Hematopoietic multipotent progenitor cell treated with erythropoietin and hydrocortisone succinate and interleukin-3 and kit ligand, for 17 days (in vitro differentiated cells): ENCODE measurements around the gene MYOZ2.
"Not testable (repeated sequence)": the region's sequence is repeated elsewhere in the genome, so short reads cannot be mapped to it uniquely, and the experiment has no call there.

Source experiments
- DNase-seq: peaks from one replicate; pipeline ENCODE4 v3.0.0-alpha.2; 2015; ENCODE audit warnings: low spot score

MYOZ2 gene

DNA sequence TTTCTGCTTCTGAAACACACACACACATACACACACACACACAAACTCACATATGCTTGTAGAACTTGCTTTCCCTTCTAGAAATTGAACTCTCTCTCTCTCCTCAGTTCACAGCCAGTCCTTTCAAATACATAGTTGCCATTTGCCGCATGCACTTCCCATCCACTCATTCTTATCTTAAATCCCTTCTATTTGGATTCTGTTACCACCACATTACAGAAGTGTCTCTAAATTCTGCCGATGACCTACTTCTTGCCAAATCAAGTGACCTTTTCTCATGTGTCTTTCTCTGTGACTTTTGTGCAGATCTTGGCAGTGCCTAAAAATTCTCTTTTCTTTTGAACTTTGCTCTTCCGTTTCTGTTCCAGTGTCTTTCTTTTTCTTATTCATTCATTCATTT lies 7.5 kb upstream of the MYOZ2 start:
- no peak for DNase-seq

DNA sequence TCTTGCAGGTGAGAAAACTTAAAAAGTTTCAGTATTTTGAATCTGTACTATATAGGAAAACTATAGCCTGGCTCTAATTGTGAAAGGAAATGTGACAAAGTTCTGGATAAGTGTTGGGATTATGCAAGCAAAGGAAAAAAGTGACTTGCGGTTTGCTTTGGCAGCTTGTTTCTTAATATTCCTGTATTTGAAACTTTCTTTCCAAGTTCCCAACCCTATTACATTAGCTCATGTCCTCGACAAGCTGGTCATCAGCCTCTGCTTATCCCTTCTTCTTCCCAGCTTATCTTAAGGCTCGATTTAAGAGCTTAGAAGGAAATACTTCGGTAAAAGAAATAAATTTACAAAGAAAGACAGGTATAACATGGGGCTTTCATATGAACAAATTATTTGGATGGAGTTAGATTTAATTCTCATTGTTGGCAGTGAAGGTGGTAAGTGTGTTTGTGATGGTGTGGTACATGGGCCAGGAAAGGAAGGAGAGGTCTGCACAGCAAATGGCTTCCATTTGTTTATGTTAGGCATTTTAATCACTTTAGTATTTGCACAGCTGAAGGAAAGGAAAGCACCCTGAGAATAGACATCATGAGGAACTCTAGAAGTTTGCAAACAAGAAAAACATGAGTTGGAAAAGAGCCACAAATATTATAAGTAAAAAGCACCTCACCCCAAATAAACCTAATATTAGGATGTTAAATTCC lies 5.1 kb upstream of the MYOZ2 start:
- DNase-seq = no peak

DNA sequence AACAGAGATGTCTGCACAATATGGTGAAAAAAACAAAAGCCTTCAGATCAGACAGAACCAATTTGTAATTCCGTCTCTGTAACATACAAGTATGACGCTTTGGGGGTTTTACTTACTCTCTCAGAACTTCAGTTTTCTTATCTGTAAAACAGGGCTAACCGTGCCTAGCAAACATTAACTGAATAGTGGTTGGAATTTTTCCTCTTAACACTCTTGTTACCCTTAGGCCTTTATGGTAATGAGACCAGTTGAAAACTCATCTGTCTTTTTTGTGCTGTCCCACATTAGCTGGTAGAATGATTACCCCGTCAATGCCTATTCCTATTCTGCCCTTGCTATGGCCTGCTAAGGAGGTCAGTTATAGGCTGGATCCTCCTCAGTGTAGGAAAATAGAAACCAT lies 4.5 kb upstream of the MYOZ2 start:
- DNase-seq = no peak

DNA sequence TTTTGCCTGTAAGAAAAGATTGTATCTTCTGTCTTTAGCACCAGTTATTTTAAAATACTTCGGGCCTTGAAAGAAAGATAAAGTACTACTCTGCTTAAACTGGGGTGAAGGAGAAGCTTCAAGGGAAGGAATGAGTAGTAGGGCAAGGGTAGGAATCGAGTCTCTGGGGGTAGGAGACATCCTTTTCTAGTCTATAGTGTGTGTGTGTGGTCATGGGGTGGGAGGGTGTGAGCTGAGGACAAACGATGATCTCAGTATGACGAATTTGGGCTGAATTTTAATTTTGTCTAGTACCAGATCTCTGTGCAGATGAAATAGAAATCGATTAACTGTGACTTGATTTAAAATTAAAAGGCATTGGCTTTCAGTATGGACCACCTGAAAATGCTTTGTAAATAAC lies 3.3 kb upstream of the MYOZ2 start:
- no peak for DNase-seq

DNA sequence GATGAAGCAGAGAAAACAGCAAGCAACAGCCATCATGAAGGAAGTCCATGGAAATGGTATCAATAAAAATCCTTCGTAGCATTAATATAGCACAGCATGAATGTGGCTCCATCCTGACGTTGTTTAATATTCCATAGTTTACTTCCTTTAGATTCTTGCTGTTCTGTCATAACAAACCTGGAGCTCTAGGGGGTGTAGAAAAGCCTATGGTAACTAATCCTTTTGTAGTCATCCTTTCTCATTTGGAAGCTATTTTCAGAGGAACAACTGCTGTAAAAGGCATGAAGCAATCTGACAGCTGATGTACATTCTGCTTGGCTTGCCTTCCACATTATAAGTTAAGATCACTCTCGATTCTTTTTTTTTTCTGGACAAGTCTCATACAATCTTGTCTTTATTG lies 914 bp downstream of the MYOZ2 start:
- no peak for DNase-seq

DNA sequence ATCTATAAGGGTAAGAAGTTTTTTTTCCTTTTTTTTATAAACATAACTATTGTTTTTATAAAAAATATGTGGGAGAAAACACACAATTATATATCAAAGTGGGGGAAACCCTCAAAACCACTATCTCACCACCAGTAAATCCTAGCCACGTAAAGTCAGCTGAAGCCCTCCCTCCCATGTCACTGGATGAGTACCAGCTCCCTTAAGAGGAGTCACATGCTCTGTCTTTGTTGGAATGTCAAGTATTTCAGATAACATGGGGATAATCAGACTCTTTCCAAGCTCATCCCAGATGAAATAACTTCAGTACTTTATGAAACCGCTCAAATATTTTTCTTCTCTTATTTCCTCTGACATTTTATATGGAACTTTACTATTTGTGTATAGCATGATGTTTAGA lies 2.4 kb downstream of the MYOZ2 start:
- DNase-seq = no peak

DNA sequence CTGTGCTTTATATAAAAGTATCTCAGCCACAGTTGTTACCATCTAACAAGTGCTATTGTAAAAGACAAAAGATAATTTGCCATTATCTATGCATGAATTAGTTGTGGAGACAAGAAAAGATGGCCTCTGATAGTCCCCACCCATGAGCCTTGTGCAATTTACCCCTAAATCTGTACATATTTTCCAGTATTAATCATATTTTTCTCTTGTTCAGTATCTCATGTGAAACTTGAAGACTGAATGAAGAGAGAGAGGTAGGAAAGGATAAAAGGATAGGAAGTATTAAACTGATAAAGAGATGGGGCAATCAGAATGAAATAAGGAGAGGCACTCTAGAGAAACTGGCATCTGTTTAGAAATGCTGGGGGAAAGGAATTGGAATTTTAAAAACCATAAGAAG lies 3.7 kb downstream of the MYOZ2 start:
- no peak for DNase-seq

DNA sequence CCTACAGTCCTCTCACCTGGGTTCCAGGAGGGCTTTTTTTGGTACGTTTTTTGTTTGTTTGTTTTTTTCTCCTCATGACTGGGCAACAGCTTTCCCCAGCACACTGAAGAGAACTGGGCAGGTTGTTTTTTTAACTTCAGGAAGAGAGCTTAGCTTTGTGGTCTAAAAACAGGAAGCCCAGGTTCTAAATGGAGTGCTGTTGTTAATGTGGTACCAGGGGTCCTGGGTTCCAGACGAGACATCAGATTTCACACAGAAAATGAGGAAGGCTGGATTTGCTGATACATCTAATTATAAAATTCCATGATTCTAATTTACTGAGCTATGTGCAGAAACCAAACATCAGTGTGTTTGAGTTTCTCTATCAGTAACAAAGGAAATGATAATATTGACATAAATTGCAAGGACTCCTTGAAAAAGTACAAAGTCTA lies 4.2 kb downstream of the MYOZ2 start:
- no peak for DNase-seq

DNA sequence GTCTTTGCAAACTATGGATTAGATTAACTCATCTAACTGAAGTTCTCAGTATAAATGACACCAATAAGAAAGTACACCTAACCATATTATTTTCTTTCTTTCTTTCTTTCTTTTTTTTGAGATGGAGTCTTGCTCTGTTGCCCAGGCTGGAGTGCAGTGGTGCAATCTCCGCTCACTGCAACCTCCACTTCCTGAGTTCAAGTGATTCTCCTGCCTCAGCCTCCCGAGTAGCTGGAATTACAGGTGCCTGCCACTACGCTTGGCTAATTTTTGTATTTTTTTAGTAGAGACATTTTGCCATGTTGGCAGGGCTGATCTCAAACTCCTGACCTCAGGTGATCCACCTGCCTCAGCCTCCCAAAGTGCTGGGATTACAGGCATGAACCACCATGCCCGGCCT lies 5.7 kb downstream of the MYOZ2 start:
- not testable (repeated sequence) for DNase-seq

DNA sequence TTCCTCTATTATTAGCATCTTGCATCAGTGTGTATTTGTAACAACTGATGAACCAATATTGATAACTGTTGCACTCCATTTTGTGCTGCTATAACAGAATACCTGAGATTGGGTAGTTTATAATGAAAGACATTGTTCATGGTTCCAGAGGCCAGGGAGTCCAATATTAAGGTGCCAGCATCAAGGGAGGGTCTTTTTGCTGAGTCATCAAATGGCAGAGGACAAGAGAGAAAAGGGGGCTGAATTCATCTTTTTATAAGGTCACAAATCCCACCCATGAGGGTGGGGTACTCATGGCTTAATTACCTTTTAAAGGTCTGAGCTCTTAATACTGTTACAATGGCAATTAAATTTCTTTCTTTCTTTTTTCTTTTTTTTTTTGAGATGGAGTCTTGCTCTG lies 7.2 kb downstream of the MYOZ2 start:
- DNase-seq = no peak

DNA sequence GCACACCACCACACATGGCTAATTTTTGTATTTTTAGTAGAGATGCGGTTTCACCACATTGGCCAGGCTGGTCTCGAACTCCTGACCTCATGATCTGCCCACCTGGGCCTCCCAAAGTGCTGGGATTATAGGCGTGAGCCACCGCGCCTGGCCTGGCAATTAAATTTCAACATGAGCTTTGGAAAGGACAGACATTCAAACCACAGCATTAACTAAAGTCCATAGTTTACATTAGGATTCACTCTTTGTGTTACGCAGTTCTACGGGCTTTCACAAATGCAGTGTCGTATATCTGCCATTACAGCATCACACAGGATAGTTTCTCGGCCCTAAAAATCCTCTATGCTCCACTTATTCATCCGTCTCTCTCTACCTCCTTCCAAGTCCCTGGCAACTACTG lies 7.7 kb downstream of the MYOZ2 start:
- DNase-seq = not testable (repeated sequence)

DNA sequence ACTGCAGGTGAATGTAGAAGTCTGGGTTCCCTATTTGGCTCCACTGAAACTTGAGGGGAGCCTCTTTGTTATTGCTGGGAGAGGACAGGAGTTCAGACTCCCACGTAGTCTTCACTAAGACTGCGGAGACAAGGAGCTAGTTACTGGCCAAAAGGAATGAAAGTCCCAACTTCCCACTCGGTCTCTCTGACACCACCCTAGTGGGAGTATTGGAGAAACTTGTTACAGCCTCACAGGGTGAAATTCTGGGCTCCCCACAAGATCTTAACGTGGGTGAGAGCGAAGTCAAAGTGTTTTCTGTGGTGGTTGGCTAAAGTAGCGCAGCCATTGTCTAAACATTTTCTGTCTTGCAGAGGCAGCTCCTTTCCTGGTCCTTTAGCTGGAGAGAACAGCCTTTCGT lies 13.5 kb downstream of the MYOZ2 start:
- no peak for DNase-seq

DNA sequence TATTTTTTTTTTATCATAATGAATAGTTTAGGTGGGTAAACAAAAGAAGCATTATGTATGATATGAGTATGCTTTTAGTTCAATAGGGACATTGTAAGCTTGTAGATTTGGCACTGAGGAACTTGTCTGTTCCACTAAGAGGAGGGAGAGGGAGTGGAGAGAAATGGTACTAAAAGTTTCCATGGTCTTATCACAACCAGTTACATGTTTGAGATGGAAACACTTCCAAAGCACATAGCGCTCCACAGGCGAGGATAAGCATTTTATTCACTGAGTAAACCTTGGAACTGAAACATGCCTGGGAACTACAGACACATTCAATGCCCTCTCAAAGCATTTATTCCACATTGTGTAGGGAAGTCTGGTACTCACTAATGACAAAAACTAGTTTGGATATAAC lies 15.5 kb downstream of the MYOZ2 start:
- no peak for DNase-seq

DNA sequence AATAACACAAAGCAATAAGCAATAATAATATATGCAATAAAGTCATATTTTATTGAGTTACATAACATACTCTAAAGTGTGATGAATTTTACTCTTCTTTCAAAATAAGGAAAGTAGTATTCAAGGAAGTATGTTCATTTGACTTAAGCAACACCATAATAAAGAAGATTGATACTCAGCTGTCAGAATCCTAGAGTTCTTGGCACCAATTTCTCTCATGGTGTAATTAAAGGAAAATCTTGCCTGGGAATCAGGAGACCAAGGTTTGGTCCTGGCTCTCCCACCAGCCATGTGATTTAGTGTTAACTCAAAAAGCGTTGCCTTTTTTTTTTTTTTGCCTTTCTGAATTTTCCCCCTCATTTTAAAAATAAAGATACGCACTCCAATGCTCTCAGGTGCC lies 17.1 kb downstream of the MYOZ2 start:
- DNase-seq = no peak

DNA sequence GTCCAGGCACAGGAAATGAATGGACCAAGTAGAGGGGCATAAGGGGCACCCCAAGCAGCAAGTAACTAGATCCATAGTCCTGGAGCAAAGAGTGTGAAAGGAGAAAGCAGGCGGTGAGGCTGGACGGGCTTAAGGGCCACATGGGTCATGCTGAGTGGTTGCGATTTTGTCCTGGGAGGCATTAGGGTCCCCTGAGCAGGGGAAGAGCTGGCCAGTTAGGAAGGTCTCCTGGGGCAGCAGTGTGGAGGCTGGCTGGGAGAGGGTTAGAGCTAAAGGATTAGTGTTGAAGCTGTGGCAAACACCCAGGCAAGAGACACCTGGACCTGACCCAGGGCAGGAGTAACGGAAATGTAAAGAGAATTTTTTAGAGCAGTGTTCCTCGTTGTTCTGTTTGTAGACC lies 26.5 kb downstream of the MYOZ2 start:
- DNase-seq = no peak

DNA sequence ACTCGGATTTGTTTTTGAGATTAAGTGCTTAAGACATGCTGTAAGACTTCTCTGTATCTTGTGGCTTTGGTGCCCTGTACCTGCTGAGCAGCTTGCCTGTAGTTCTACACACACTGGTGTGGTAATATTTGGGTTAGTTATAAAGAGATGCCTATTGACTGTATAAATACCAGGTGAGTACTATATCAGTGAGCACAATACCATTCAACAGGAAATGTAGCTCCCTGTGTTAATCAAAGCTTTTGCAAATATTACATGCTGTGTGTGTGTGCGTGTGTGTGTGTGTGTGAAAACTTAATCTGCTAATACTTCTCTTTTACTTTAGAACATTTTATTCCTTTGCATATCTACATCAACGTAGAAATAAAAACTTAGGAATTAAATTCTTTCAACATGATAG lies 30.1 kb downstream of the MYOZ2 start:
- no peak for DNase-seq

DNA sequence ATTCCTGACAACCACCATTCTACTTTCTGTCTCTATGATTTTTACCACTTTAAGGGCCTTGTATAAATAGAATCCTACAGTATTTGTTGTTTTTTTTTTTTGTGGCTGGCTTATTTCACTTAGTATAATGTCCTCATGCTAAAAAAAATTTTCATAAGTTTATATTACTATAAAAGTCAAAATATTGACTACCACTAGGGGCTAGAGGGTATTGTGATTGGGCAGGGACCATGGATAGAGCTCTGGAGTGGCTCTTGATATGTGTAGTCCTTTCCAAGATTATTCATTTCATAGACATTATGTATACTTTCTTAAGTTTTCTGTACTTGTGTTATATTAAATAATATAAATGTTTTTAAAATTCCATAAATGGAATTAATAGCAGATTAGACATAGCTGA lies 34.6 kb downstream of the MYOZ2 start:
- DNase-seq = no peak

DNA sequence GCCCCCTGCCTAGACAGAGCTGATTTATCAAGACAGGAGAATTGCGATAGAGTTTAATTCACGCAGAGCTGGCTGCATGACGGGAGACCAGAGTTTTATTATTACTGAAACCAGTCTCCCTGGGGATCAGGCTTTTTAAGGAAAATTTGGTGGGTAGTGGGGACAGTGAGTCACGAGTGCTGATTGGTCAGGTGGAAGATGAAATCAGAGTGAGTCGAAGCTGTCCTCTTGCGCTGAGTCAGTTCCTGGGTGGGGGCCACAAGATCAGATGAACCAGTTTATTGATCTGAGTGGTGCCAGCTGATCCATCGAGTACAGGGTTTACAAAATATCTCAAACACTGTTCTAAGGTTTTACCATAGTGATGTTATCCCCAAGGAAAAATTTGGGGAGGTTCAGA lies 36.6 kb downstream of the MYOZ2 start:
- DNase-seq = no peak

DNA sequence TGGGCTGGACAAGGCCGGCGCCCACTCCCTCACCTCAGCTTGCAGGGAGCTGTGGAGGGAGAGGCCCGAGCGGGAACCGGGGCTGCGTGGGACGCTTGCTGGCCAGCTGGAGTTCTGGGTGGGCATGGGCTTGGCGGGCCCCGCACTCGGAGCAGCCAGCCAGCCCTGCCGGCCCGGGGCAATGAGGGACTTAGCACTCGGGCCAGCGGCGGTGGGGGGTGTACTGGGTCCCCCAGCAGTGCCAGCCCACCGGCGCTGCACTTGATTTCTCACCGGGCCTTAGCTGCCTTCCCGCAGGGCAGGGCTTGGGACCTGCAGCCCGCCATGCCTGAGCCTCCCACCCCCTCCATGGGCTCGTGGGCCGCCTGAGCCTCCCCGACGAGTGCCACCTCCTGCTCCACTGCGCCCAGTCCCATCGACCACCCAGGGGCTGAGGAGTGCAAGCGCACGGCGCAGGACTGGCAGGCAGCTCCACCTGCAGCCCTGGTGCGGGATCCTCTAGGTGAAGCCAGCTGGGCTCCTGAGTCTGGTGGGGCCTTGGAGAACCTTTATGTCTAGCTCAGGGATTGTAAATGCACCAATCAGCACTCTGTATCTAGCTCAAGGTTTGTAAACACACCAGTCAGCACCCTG lies 38.2 kb downstream of the MYOZ2 start:
- not testable (repeated sequence) for DNase-seq

DNA sequence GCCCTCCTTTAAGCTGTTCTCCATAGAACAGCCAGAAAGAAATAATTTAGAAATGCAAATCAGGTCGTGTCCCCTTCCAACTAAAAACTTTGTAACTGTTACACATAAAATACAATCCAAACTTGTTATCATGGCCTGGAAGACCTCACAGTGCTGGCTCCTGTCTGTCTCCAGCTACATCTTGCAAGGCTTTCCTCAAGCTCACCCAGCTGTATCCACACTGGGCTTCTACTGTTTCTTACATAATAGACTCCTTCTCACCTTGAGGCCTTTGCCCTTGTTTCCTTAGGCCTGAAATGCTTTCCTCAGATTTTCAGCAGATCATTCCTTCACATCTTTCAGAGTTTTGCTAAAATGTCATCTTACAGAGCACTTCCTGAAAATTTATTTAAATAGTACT lies 43.4 kb downstream of the MYOZ2 start:
- DNase-seq = no peak

DNA sequence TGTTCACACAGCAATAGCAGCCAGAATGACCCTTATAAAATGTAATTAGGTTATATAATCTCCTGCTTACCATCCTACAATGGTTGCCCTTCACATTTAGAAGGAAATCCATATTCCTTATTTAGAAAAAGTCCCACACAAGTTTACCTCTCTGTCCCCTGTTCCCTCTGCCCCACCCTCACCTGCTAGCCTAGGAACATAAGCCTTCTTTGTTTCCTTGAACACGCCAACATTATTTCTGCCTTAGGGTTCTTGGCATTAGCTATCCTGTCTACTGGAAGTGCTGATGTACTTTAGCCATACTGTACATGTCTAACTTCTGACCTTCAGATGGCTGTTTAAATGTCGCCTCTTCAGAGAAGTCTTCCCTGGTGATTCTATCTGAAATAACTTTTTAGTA lies 48.5 kb downstream of the MYOZ2 start:
- no peak for DNase-seq

DNA sequence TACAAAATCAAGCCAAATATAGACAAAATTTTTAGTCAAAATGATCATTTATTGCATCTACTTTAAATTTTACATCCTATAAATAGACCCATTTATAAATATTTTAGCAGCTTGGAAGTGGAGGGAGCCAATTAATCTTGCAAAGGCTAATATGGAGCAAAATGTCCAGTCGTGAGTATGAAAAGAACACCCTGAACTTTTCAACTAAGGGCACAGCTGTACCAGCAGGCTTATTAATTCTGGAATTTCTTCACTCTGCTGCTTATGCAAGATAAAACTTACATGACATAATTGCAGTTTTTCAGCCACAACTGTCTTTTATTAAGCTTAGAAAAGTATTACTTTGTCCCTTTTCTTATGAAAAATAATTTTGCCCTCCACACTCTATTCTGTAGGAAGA lies 54.0 kb downstream of the MYOZ2 start:
- DNase-seq = no peak

DNA sequence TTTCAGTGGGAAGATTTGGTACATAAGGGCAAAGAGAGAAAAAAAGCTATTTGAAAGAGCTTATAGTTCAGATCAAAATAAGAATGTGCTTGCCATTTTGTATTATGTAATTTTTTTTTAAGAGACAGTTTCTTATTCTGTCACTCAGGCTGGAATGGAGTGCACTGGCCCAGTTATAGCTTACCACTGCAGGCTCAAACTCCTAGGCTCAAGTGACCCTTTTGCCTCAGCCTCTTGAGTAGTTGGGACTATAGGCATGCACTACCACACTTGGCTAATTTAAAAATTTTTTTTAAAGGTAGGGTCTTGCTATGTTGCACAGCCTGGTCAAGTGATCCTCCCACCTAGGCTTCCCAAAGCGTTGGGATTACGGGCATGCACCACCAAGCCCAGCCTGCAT lies 54.7 kb downstream of the MYOZ2 start:
- DNase-seq = no peak

DNA sequence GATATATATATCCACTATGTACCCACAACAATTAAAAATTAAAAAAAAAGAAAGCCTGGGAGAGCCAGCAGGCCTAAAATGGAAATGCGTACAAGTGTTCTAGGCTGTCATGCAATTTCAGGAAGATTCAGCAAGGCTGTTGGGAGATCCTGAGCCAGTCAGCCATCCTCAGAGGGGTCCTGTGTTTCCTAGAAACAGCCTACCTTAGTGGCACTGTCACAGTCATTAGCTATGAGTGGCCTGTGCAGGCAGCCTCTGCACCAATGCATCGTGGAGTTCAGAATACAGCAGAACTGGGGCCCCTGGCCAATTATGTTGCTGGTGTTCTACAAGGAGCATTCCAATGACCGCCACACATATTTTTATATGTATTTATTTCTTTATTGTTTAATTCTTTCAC lies 55.9 kb downstream of the MYOZ2 start:
- no peak for DNase-seq
